GM21447 (cell line): ENCODE measurements around the gene DCP1B.

ENCODE experiments used
- ATAC-seq: cut with Tn5 transposase; IDR thresholded peaks from one replicate; pipeline ENCODE4 v1.9.1; 2021; ENCODE audit not compliant: unreplicated experiment

The DCP1B gene

GRCh38 chr12:2004113-2004929 lies at the start of gene DCP1B:
TSS of gene DCP1B (minus strand) at chr12:2004457. CDS start at chr12:2004431, 26 bp downstream.
- peak; percentile 99 for ATAC-seq

- ATAC-seq, result no peak
Measured at GRCh38 chr12:2053691-2054090, 49.4 kb upstream of the DCP1B start.

GRCh38 chr12:2052826-2053678 lies 48.8 kb upstream of the DCP1B start, which contains the start of gene CACNA1C:
TSS of gene CACNA1C (plus strand) at chr12:2052987. CDS start at chr12:2053563, 576 bp downstream.
- no peak for ATAC-seq

GRCh38 chr12:2051700-2052621 lies 47.7 kb upstream of the DCP1B start:
- no peak for ATAC-seq

GRCh38 chr12:2049604-2050540 lies 45.6 kb upstream of the DCP1B start:
- no peak for ATAC-seq

GRCh38 chr12:2047752-2048151 lies 43.5 kb upstream of the DCP1B start:
- no peak for ATAC-seq

- ATAC-seq, result no peak
Measured at GRCh38 chr12:2046957-2047356, 42.7 kb upstream of the DCP1B start.

- no peak for ATAC-seq
Measured at GRCh38 chr12:2044165-2044564, 39.9 kb upstream of the DCP1B start.

- ATAC-seq, result no peak
Measured at GRCh38 chr12:2043054-2043453, 38.8 kb upstream of the DCP1B start.

GRCh38 chr12:2039034-2039433 lies 34.8 kb upstream of the DCP1B start:
- ATAC-seq, result no peak

GRCh38 chr12:2035431-2036055 lies 31.3 kb upstream of the DCP1B start:
- no peak for ATAC-seq

- no peak for ATAC-seq
Measured at GRCh38 chr12:2034633-2035430, 30.6 kb upstream of the DCP1B start.

- no peak for ATAC-seq
Measured at GRCh38 chr12:2032506-2032905, 28.2 kb upstream of the DCP1B start.

- ATAC-seq, result no peak
Measured at GRCh38 chr12:2029851-2030250, 25.6 kb upstream of the DCP1B start.

- no peak for ATAC-seq
Measured at GRCh38 chr12:2027351-2027750, 23.1 kb upstream of the DCP1B start.

GRCh38 chr12:2023365-2023764 lies 19.1 kb upstream of the DCP1B start:
- no peak for ATAC-seq

GRCh38 chr12:2020511-2020910 lies 16.3 kb upstream of the DCP1B start:
- ATAC-seq, result no peak

- ATAC-seq, result no peak
Measured at GRCh38 chr12:2019126-2019525, 14.9 kb upstream of the DCP1B start.

GRCh38 chr12:2018391-2018790 lies 14.1 kb upstream of the DCP1B start:
- ATAC-seq, result no peak
